Right hindlimb (tissue), 1 donor: ENCODE measurements around the gene WASF3.
A peak's percentile ranks its signal among the peaks of the same experiment; 100 is the strongest.

Experiments used
- DNase-seq: peaks from one replicate; pipeline ENCODE4 v3.0.0-alpha.2; 2018

Gene WASF3

DNA sequence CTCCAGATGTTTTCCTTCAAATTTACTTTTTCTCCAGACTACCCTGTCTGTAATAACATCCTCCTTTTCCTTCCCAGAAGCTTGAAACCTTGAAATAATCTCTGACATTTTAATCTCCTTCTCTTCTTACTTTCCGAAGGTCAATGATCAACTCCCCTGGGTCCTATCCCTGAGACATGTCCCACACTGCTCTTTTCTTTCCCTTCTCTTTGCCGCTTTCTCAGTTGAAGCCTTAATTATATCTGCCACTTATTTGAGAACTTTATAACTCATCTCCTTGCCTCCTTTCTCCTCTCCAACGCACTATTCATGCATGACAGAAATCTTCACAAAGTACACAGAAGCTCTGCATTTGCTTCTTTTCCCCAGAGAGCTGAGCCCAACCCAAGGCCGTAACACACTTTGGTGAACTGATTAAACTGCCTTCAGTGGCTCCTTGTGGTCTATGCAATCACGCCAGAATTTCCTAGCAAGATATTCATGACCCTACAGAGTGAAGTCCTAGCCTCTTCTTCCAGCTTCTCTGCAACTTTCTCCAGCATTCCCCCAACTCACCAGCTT, 9.2 kb upstream of the WASF3 start:
- no peak for DNase-seq

DNA sequence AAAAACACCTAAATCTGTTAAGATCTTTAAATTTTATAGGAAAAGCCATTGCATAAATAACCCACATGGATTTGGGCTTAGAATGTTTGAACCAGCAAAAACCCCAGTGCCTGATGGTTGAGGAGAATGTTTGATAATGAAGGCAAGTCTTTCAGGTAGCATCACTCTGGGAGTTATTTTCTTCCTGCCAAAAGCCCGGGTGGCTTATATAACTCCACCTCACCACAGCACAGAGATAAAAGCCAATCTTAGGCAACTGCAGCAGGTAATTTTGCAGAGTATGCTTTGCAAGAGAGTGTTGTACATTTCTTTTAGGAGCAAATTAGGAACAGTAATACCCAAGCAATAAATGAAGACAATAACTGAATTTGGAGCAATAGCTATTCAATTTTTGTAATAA, 7.8 kb upstream of the WASF3 start:
- DNase-seq: no peak

DNA sequence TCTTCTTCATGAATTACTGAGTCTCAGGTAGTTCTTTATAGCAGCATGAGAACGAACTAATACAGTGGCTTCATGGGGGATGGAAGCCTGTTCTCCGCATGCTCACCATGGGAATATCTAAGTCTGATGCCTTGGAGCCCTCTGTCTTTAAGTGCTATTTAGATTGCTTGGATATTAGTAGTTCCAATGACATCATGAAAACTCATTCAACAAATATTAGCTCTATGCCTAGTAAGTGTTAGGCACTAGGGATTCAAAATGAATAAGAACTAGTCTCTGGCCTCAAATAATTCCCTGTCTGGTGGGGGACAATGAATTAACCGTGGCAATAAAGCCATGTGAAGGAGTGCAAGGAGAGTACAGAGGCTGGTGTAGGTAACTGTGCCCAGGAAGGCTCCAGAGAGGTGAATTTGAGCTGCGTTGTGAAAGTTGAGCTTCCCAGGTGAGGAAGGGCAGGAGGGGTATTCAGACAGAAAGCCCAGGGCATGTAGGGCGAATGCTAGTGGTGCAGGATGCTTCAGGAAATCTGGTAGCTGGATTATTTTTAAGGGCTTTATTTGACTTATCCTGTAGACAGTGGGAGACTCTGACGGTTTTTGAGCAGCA, 6.1 kb upstream of the WASF3 start:
- DNase-seq: no peak

DNA sequence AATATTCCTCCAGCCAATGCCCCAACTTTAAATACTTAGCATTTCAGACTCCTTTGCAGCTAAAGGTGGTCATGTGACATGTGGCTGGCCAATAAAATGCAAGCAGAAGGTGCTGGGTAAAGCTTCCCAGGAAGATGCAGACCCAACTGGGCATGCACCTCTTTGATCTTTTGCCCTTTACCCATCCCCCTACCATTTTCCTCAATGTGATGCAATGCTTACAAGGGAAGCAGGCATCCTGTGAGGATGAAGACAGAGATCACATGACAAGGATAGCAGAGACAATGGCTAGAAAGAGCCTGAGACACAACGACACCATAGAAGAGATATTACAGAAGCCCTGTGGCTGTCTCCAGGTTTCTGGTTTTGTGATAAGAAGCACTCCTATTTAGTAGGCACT, 2.1 kb upstream of the WASF3 start:
- no peak for DNase-seq

DNA sequence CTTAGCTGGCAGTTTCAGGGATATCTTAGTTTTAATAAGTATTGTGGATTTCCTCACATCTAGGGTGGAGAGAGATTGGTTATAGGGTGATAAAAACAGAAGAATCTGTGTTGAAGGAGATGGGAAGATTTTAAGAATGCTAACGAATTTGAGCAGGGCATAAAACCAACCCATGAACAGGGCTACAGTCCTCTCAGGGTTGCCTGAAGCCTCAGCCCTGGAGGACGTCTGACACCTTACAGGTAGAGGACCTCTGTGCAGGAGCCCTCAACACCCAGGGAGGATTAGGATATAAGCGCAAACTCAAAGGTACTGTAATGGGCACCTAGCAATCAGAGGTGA, 461 bp upstream of the WASF3 start:
- DNase-seq: no peak

DNA sequence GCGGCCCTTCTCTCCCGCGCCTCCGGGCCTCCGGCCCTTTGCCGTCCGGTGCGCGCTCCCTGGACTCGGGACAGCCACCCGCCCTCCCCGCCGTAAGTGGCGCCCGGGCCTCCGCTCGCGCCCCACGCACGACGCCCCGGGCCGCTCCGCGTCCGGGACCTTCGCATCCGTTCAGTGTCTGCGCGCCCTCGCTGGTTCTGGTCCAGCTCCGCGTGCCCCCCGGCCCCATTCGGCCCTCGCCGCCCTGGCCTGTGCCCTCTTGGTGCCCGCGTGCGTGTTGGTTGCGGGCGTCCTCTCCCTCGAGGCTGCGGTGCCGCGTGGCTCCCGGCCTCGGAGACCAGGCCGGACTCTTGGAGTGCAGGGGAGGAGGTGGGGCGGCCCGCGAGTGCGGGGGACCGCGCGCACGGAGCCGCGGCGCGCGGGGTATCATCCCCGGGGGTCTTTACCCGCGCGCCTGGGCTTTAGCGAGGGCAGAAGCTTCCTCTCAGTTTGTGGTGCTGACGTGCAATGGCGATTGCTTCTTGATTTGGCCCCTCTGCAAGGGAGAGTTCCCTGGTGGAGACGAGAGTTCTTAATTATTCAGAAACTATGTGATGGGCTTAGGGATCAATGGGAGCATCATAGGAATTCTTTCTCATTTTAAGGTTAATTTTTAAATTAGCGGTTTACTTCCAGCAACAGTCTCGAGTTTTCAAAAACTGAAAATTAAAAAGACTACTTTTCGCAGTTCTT, 757 bp downstream of the WASF3 start:
- no peak for DNase-seq

DNA sequence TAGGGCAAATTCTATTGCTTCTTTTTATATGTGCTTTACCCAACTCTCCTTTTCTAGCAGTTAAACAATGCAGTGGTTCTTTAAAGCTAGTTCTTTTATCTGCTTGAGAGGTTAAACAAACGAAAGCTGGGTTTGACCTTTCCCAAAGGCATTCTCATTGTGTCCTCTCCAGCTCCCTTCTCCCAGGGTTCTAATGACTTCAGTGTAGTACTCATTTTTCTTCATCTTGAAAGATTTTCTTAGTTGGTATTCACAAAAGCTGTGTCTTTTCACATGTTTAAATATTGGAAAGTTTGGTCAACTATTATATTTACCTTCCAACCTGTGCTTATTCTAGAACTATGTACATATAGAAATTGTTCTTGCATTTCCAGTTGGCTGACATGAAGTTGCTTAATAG, 1.5 kb downstream of the WASF3 start:
- DNase-seq: no peak

DNA sequence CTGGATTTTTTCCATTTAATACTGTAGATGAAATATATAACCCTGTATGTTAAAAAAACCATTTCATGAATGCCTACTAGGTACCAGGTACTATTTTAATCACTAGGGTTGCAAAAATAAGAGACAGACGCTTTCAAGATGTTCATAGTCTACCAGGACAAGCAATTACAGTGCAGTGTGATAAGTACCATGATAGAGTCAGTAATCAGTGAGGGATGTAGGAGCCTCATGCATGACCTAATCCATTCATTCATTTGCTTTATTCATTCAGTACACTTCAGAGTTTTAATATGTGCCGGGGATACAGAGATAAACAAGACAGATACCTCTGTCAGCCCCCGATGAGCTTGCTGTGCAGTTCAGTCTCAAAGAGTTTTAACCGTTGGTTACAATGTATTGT, 3.0 kb downstream of the WASF3 start:
- DNase-seq: no peak

DNA sequence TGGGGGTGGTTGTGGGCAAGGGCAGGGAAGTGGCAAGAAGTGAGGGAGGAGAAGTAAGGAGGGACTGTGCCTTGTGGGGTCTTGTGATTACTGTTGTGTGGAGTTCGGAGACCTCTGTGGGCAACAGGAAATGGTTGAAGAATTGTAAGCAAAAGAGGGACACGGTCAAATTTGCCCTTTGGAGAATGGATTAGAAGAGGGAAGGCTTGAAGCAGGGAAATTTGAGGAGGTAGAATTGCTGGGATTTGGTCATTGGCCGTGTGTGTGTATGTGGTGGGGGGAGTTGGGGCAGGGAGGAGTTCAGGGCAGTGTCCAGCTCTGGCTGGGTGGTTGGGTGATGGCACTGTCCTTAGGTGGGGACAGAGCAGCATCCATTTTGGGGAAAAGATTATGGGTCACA, 3.6 kb downstream of the WASF3 start:
- DNase-seq: no peak

DNA sequence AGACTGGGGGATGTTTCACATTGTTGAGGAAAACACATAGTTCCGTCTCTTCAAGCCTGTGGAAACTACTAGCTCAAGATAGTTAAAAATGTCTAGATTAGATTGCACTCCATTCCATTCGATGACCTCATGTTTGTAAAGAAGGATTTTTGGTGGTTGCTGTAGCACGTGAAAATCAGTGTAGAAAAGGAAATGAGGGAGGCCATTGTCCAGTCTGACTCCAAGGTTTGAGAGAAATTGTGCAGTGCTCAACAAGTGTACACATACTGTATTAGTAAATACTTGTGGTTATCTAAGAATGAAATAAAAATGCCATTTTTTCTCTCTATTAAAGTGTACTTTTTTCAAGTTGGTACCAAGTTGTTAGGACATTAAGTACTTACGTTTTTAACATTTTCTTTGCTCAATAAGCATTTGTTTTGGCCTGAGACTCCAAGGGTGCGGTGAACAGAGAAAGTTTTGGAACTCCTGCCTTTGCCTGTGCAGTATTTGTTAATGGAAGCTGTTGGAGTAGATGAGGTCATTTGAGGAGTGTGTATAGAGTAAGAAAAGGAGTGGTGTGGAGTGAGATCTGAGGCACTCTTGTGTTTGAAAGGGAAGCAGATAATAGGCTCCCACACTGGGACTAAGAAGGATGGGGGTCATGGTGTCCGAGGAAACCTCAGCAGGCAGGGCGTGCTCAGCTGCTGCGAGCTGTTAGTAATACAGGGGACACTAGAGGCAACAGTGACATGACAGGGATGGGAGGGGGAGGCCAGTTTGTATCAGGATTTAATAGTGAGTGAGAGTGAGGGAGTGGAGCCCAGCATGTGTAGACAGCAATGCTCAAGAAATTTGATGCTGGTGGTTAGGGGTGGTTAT, 4.4 kb downstream of the WASF3 start:
- DNase-seq: no peak

DNA sequence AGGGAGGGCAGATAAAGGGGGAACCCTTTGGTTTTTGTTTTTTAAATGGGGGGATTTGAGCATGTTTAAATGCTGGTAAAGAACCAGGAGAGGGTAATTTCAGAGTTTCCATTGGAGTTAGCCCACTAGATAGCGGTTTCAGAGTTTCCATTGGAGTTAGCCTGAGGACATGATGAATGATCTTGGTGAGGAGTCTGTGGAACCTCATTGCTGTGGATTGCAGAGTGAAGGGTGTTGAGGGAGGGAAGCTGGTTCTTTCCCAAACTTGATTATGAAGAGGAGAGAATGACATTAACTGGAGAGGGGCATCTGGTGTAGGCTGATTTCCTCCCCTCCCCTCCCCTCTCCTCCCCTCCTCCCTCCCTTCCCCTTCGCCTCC, 5.0 kb downstream of the WASF3 start:
- no peak for DNase-seq

DNA sequence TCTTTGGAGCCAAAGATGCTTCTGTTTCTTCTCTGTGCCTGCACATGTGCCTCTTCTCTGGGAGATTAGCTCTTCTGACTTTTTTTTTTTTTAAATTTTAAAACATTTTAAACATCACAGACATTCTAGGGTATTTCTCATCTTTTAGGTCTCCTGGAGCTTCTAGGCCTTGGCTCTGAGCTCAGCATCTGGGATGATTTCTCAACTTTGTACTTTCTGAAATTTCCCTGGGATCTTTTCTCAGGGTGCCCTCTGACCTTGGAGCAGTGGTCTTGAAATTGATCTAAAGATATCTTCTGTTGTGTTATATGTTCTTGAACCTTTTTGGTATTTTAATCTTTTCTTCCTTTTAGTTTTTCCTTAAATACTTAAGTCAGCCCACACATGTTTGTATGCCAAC, 6.2 kb downstream of the WASF3 start:
- no peak for DNase-seq

DNA sequence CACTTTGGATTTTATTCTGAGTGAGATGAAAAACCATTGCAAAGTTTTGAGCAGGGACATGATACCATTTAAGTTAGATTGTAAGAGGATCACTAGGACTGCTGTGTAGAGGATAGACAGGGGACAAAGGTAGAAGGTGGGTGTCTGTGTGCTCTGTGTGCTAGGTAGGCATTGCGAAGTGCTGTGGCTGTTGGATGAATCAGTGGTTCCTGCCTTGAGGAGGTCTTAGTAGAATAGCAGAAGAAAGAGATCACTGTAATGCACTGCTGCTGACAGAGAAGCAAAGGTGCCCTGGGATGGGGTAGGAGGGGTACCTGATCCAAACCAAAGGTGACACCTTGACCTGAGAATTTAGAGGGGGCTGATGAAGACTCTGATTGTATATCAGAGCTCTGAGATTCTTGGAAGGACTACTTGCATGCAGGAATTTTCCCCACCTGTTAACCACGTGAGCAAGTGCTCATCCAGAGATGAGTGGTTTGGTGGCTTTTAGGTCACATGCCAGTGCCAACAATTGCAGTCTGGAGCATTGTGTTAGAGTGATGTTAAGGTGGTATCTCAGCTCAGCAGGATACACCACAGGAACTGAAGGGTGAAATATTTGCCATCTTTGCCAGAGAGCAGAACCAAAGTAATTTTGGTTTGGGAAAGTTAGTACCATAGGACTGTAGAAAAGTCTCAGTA, 10.8 kb downstream of the WASF3 start:
- no peak for DNase-seq

DNA sequence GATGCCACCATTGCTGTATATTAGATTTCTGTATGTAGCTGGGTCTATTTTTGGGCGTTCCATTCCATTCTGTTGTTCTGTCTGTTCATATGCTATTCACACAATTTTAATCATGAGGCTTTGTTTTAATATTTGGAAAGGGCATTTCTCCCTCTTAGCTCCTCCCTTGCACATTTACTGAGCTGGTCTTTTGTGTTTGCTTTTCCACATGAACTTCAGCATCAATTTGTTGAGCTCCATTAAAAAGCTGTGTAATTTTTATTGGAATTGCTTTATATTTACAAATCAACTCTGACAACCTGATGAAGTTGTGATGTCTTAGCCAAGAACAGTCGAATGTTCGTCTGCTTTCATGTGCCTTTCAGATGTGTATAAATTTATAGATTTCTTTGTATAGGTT, 14.0 kb downstream of the WASF3 start:
- DNase-seq: no peak

DNA sequence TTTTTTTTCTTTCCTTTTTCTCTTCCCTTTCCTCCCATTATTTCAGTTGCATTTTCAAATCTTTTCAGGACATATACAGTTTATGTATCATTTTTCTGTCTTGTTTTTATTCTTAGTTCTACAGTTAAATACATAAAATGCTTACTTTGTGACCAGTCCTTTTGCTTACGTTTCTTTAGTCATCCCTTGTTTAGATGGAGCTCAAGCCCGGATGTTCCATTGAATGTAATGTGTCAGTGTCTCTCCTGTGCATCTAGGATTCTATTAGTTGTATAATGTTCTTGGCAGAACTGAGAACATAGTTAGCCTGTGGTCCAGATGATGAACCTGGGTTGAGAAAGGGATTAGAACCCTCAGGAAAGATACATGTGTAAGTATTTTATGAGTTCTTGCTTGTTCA, 17.8 kb downstream of the WASF3 start:
- DNase-seq: no peak

DNA sequence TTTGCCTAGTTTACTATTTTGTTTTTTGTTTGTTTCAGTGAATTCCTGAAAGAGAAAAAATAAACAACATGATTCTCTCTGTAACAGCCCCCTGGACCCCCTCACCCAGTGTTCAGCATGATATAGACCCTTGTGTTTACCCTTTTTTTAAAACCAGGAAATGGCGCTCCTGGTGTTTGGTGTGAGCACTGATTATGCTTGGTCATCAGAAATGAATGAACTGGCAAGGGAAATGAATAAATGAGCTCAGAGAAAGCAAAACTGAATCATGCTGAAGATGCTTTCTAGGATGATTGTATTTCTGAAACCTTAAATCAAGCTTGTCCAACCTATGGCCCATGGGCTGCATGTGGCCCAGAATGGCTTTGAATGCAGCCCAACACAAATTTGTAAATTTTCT, 22.1 kb downstream of the WASF3 start:
- no peak for DNase-seq

DNA sequence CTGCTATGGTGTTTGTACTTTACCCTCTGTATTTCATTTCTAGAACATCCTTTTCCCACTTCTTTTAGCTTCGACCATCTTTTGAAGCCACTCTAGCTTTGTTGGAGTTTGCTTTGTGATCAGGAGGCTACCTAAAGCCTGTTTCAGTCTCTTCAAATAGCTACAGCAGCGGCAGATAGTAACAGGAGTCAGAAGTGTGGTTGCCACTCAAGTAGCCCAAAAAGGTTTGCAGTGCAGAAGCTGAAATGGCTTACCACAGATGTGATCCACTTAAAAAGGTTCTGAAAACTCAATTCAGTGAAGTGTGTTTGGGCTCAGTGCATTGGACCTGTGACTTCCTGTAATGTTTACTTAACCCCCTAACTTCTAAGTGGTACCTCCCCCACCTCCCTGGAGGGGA, 26.2 kb downstream of the WASF3 start:
- DNase-seq: no peak

DNA sequence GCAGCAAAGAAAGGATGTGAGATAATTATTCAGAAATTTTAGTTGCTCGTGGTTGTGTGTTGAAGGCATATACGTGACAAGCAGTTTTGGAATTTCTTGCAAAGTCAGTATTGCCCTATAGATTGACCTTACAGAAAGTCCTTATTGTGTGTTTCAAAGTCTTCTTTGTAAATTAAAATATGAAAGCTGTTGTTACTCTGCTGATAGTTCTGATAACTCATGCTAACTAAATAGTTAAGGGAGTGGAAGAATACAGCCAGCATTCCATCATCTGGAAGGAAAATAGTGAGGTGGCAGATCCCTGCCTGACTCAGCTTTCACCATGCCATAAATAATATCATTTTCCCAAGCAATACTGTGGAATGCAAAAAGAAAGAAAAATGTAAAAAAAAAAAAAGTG, 27.2 kb downstream of the WASF3 start:
- no peak for DNase-seq

DNA sequence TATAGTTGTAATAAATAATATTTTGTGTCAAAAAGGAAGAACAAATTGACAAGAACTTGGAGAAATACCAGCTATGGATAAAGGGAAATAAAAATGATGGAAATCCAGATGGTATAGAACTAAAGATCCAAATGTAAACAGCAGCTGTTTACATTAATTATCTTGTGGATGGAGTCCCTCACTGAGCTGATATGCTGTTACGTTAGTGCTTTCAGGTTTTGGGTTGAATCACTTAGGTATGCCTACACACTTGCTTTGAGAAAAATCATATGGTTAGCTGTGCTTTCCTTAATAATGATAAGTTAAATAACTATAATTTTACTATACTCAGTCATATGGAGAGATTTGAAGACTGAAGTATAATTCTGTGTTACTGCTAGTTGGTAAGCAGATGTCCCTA, 27.7 kb downstream of the WASF3 start:
- DNase-seq: no peak

DNA sequence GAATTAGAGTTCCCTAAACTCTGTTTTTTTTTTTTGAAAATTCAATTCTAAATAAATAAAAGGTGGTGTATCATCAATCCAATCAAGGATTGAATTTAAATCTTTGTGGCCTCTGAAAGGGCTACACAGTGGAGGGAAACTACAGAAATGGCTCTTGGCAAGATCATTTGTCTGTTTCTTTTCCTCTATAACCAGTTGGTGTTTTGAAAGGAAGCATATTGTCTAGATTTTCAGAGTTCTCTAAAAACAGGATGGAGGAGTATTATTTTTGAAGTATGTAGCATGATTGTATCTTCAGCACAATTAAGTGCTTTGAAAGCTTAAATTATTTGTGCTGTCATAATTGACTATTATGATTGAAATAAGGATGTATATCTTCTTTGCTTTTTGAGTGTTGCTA, 29.8 kb downstream of the WASF3 start:
- no peak for DNase-seq

DNA sequence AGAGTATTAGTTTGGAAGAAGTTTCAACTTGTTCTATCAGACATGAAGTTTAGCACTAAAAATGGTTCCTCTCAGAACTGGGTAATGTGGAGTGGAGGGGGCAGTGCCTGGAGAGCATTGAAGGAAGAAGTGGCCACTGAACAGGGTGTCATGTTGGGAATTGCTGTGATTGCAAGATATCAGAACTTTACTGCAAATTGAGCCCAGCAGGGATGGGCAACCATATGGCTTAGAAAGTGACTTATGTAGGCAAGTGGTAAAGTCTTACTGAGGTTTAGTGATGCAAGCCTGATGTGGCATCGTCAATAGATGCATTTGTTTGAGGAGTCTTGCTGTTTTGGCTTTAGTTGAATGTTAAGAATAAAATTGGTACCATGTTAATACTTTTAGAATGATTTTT, 31.7 kb downstream of the WASF3 start:
- no peak for DNase-seq

DNA sequence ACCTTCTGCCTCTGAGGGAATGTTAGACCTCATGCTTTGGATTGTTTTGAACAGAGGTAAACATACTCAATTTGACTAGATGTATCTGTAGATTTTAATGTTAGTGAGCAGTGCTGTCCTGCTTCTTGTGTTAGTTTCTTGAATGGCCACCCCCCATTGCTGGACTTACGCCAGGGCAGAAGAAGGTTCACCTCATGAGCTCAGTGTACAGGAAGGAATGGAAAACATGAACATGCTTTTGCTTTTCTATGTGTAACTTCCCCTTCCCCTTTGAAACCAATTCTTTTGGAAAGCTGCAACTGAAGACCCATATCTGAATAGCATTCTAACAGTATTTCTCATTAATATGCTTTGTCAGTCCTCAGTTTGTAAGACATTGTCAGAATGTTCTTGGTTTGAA, 32.3 kb downstream of the WASF3 start:
- DNase-seq: peak; percentile 38

DNA sequence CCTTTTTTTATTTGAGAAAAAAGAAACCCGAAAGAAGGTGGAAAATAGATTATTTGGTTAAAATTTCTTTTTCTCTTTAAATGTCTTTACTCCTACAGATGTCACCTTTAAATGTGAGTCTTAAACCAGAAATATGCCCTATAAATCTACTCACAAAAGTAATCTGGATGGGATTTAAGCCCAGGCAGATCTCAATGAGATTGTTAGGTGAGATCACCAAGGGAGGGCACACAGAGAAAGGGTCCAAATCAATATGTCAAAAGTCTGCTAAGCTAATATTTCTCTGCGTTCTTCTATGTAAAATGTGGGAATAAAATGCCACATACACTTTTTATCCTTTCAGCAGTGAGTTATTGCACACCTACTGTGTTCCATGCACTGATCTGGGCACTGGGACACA, 32.9 kb downstream of the WASF3 start:
- DNase-seq: no peak
